GM12801 (cell line): ENCODE measurements around the gene C9orf153.

Experiments used
- TF ChIP-seq, protein P1 (sequence below): IDR thresholded peaks from one replicate; pipeline ENCODE4 v1.5.1; 2011; ENCODE audit warnings: control low read depth; ENCODE audit not compliant: insufficient read length; ENCODE audit errors: extremely low read depth

Gene C9orf153

DNA sequence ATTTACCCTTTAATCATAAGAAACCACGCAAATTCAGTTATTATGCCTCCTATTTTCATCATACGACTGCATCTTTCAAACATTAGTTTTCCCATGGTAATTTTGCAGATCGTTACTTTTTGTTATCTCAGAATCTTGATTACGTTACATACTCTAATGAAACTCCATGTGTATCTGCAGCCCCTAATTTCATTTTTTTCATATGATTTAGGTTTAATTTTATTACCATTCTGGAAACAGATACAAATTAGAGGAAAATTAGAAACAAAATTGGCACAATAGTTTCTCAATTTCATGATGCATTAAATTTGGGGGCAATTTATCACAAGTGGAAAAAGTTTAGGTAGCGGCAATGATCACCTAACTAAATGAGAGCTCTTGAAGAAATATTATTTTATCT is 52.3 kb downstream of the C9orf153 start:
- TF ChIP-seq, protein P1, sequence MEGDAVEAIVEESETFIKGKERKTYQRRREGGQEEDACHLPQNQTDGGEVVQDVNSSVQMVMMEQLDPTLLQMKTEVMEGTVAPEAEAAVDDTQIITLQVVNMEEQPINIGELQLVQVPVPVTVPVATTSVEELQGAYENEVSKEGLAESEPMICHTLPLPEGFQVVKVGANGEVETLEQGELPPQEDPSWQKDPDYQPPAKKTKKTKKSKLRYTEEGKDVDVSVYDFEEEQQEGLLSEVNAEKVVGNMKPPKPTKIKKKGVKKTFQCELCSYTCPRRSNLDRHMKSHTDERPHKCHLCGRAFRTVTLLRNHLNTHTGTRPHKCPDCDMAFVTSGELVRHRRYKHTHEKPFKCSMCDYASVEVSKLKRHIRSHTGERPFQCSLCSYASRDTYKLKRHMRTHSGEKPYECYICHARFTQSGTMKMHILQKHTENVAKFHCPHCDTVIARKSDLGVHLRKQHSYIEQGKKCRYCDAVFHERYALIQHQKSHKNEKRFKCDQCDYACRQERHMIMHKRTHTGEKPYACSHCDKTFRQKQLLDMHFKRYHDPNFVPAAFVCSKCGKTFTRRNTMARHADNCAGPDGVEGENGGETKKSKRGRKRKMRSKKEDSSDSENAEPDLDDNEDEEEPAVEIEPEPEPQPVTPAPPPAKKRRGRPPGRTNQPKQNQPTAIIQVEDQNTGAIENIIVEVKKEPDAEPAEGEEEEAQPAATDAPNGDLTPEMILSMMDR = no peak

DNA sequence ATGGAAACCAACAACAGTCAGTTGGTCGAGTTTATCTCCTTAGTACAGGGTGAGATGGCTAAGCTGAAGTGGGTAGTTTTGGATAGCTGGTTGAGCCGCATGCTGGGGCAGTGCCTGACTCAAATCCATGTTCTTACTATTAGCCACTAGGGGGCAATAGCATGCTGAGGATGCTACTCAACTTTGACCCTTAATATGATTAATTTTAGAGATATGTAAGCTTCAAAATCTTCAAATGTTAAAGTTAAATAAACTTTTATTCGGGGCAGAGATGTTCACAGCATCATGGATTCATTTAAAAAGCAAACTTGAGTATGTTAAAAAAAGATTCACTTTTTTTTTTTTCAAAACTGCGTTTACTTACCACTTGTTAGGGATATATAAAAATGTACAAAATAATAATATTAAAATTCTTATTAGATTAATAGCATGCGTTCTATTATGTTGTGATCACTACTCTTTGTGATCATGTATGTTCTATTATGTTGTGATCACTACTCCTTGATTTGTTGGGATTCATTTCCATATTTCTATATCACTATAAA is 57.0 kb downstream of the C9orf153 start:
- TF ChIP-seq, protein P1 = no peak

DNA sequence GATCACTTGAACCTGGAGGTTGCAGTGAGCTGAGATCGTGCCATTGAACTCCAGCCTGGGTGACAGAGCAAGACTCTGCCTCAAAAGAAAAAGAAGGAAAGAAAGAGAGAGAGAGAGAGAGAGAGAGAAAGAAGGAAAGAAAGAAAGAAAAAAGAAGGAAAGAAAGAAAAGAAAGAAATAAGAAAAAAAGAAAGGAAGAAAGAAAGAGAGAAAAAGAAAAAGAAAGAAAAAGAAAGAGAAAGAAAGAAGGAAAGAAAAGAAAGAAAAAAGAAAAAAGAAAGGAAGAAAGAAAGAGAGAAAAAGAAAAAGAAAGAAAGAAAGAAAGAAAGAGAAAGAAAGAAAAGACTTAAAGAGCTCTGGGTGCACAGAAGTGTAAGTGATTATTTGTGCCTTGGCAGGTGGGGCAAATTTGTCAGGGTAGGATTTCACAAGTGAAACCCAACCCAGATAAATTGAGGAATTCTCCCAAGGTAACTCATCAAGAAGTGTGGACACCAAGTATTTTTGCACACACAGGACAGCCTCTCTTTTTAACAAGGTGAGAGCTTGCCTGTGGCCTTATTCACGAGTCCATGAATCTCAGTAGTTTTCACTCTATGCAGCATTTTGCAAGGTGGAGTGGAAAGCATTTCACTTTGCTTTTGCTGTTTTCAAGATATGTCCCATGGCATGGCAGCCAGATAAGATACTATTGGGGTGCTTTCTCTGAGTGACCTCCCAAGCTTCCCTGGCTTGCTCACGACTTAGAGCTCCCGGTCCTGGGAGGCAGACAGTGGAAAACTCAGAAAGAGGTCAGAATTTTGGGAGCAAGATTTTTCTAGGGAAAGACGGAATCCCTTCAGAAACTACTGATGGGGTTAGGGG is 57.8 kb downstream of the C9orf153 start:
- TF ChIP-seq, protein P1 = no peak

DNA sequence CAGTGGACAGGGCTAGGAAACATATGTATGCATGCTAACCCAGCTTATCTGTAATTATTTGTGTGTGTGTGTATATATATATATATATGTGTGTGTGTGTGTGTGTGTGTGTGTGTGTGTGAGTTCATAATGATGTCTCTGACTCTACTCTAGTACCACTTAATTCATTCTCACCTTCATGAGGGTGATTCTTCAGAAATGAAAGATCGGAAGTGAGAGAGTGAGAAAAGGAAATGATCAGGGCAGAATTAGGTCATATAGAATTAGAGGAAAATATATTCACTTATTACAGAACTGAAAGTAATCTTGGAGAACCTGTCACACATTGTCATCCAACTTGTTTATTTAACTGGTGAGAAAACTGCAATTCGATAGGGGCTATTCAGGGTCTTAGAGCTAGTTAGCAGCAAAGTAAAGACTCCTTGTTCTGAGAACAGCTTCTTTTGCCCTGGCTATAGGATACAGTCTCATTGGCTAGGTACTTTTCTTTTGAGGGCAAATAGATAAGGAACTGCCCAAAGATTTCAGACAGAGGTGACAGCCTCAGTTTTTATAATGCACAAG is 58.8 kb downstream of the C9orf153 start:
- TF ChIP-seq, protein P1 = no peak

DNA sequence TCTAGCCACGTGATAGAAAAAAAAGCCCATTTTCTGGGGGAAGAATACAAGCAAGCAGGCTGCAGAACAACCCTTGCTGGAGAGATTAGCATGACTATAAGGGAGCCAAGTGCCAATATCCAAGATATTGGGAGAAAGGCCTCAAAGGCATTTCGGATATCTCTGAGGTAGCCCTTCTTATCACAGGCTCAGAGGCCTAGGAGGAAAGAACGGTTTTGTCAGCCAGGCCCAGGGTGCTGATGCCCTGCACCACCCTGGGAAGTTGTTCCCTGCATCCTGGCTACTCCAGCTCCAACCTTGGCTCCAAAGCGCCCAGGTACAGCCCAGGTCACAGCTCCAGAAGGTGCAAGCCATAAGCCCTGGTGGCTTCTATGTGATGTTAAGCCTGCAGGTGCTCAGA is 66.4 kb downstream of the C9orf153 start:
- TF ChIP-seq, protein P1 = no peak

DNA sequence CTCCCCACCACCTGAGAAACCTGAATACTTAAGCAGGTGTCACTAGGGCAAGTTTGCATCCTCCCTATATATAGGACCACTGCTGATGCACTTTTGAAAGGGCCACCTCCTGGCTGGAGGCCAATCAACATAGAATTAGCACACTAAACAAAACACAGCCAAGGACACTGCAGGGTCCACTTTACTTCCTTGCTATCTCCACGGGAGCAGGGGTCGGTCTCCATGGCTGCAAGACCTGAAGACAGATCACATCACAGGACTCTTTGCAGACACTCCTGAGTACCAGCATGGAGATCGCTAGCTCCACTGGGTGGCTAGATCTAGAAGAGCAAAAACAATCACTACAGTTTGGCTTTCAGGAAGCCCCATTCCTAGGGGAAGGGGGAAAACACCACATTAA is 72.3 kb downstream of the C9orf153 start:
- TF ChIP-seq, protein P1 = no peak

DNA sequence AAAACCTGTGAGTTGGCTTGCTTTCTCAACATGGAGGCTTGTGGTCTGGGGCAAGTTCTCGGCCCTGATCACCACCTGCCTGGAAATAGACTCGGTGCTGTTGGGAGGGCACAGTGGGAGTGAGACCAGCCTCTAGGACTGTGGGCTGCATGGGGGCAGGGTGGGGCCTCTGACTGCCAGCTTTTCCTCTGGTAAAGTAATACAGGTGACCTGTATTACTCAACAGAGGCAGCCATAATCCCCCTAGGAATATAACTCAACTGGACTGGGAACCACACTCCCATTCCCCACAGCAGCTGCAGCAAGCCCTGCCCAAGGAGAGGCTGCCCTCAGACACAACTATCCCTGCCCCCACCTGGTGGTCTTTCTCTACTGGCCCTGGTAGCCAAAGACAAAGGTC is 72.8 kb downstream of the C9orf153 start:
- TF ChIP-seq, protein P1 = no peak
